ENCODE measurements around the gene FALEC. TPM values are rescaled to one million over a fixed set of nuclear protein-coding genes. Genes with fewer than 3 reads are reported as not detected.

Gene FALEC
- total and polyA plus RNA-seq, 9 of the 15 experiments (the other 6 are each of a cell fraction or from before 2014, with no cell fraction given), result 0.15 to 1.8 (median 0.53) TPM; not detected in 5

GRCh38 chr1:150561974-150562445 is 46.5 kb downstream of the FALEC start (continued):
- TF ChIP-seq STAT5B (CRISPR knock-in tag; IDR thresholded peaks at IDR 0.05) (no peak), GABPB2 (CRISPR knock-in tag; conservative IDR thresholded peaks at IDR 0.05) (no peak), PPARD (CRISPR knock-in tag; IDR thresholded peaks at IDR 0.05) (no peak), PRDM10 (IDR thresholded peaks at IDR 0.05; ENCODE audit: partially characterized antibody) (no peak), HDAC3 (IDR thresholded peaks at IDR 0.05; ENCODE audit: borderline replicate concordance, partially characterized antibody) (no peak), FOXJ2 (tag; IDR thresholded peaks at IDR 0.05) (no peak), ZNF445 (CRISPR knock-in tag; IDR thresholded peaks at IDR 0.05; ENCODE audit: low read depth) (no peak), ZNF41 (CRISPR knock-in tag; conservative IDR thresholded peaks at IDR 0.05) (no peak), TCF7L2 (IDR thresholded peaks at IDR 0.05; ENCODE audit: low read depth, low read length) (no peak)
- TF ChIP-seq, protein P1, sequence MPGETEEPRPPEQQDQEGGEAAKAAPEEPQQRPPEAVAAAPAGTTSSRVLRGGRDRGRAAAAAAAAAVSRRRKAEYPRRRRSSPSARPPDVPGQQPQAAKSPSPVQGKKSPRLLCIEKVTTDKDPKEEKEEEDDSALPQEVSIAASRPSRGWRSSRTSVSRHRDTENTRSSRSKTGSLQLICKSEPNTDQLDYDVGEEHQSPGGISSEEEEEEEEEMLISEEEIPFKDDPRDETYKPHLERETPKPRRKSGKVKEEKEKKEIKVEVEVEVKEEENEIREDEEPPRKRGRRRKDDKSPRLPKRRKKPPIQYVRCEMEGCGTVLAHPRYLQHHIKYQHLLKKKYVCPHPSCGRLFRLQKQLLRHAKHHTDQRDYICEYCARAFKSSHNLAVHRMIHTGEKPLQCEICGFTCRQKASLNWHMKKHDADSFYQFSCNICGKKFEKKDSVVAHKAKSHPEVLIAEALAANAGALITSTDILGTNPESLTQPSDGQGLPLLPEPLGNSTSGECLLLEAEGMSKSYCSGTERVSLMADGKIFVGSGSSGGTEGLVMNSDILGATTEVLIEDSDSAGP (CRISPR knock-in tag; IDR thresholded peaks at IDR 0.05), result no peak
- TF ChIP-seq, protein P2, sequence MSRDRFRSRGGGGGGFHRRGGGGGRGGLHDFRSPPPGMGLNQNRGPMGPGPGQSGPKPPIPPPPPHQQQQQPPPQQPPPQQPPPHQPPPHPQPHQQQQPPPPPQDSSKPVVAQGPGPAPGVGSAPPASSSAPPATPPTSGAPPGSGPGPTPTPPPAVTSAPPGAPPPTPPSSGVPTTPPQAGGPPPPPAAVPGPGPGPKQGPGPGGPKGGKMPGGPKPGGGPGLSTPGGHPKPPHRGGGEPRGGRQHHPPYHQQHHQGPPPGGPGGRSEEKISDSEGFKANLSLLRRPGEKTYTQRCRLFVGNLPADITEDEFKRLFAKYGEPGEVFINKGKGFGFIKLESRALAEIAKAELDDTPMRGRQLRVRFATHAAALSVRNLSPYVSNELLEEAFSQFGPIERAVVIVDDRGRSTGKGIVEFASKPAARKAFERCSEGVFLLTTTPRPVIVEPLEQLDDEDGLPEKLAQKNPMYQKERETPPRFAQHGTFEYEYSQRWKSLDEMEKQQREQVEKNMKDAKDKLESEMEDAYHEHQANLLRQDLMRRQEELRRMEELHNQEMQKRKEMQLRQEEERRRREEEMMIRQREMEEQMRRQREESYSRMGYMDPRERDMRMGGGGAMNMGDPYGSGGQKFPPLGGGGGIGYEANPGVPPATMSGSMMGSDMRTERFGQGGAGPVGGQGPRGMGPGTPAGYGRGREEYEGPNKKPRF (IDR thresholded peaks at IDR 0.05; ENCODE audit: low read depth, low read length), result no peak
- TF ChIP-seq, protein P3, sequence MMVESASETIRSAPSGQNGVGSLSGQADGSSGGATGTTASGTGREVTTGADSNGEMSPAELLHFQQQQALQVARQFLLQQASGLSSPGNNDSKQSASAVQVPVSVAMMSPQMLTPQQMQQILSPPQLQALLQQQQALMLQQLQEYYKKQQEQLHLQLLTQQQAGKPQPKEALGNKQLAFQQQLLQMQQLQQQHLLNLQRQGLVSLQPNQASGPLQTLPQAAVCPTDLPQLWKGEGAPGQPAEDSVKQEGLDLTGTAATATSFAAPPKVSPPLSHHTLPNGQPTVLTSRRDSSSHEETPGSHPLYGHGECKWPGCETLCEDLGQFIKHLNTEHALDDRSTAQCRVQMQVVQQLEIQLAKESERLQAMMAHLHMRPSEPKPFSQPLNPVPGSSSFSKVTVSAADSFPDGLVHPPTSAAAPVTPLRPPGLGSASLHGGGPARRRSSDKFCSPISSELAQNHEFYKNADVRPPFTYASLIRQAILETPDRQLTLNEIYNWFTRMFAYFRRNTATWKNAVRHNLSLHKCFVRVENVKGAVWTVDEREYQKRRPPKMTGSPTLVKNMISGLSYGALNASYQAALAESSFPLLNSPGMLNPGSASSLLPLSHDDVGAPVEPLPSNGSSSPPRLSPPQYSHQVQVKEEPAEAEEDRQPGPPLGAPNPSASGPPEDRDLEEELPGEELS (CRISPR knock-in tag; IDR thresholded peaks at IDR 0.05; ENCODE audit: borderline replicate concordance), result no peak
- TF ChIP-seq, protein P4, sequence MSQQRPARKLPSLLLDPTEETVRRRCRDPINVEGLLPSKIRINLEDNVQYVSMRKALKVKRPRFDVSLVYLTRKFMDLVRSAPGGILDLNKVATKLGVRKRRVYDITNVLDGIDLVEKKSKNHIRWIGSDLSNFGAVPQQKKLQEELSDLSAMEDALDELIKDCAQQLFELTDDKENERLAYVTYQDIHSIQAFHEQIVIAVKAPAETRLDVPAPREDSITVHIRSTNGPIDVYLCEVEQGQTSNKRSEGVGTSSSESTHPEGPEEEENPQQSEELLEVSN (IDR thresholded peaks at IDR 0.05; ENCODE audit: borderline replicate concordance in 1 of 2, extremely low read depth in 1 of 2, insufficient read depth in 1 of 2, insufficient read length in 1 of 2, low read depth in 1 of 2, low read length in 1 of 2, poor library complexity in 1 of 2, severe bottlenecking in 1 of 2), result no peak

Data from K562 (cell line).